ENCODE measurements around the gene SLC45A1.

DNA sequence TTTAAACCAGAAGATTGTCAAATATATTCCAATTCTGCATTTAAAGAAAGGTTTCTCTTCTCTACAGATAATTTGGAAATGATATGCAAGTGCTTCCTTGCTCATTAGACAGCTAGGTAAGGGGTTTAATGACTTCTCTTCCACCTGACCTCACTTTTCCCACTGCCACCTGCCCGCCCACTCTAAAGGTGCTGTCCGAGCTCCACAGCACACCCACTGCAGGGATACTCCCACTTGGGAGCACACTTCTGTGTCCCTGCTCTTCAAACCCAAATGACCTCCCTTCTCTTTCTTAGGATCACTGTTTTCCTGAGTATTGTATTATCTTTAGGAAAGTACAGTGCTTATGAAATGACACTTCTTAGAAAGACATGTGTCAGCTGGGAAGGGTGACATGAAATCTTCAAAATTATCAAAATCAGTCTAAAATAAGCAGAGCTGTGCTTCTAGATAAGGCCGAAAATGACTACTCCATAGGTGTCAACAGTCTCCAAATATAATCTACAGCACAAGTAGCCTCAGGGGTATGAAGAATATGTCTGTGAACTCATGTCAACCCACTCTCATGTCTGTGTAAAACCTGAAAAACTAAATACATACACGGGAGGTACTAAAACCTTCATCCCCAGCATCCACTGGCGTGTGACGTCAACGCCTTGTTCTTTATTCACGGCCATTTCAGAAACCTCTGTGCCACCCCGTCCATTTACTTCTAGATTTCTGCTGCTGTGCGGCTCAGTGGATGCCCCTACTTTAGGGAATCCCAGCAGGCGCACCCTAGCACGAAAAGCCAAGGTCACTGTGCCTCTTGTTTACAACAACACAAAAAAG lies 71.0 kb downstream of the SLC45A1 start:
- no peak for TF ChIP-seq SNIP1 (IDR thresholded peaks at IDR 0.05; ENCODE audit: low read depth)
- no peak for TF ChIP-seq SETDB1 (IDR thresholded peaks at IDR 0.05; ENCODE audit: low read length)
- TF ChIP-seq XRCC5 (IDR thresholded peaks at IDR 0.05; ENCODE audit: low read depth, low read length) = no peak
- peak; percentile 20; the same call in 1 of the 2 replicates for TF ChIP-seq POLR2AphosphoS5 (IDR thresholded peaks at IDR 0.05; ENCODE audit: control insufficient read depth, insufficient read depth, low read depth, low read length)

All from K562 (cell line).